Osteoblast (primary cell): ENCODE measurements around the gene IL13RA2. TPM values are rescaled to one million over a fixed set of nuclear protein-coding genes. Genes with fewer than 3 reads are reported as not detected.

Experiments
- DNase-seq: peaks from one replicate; pipeline ENCODE4 v3.0.0; 2011; ENCODE audit warnings: low spot score, mixed read lengths; ENCODE audit not compliant: insufficient read length; ENCODE audit errors: missing footprints
- H2AFZ ChIP-seq: 2 replicates; pipeline ENCODE4 v1.6.0; 2011; ENCODE audit warnings: mild to moderate bottlenecking, low read length
- H3K27ac ChIP-seq: 2 replicates; pipeline ENCODE4 v1.5.1; 2011; ENCODE audit warnings: mild to moderate bottlenecking, low read depth, low read length, moderate library complexity
- H3K27me3 ChIP-seq: 2 replicates; pipeline ENCODE4 v1.6.0; 2012; ENCODE audit warnings: mild to moderate bottlenecking, control low read depth, inconsistent platforms, low read length, moderate library complexity; ENCODE audit not compliant: insufficient read depth
- H3K36me3 ChIP-seq: 2 replicates; pipeline ENCODE4 v1.5.1; 2011; ENCODE audit warnings: mild to moderate bottlenecking, low read length, control low read depth, moderate library complexity; ENCODE audit not compliant: insufficient read depth
- H3K4me1 ChIP-seq: 2 replicates; pipeline ENCODE4 v1.5.1; 2011; ENCODE audit warnings: mild to moderate bottlenecking, low read length, control low read depth, moderate library complexity; ENCODE audit not compliant: insufficient read depth
- H3K4me2 ChIP-seq: 2 replicates; pipeline ENCODE4 v1.6.0; 2011; ENCODE audit warnings: mild to moderate bottlenecking, low read length; ENCODE audit not compliant: insufficient read depth
- H3K4me3 ChIP-seq: fragments of 200-600 bp; sonication (generic); 3 replicates; pipeline ENCODE4 v1.5.1; 2012; ENCODE audit warnings: mild to moderate bottlenecking, low read length, inconsistent platforms; ENCODE audit not compliant: insufficient read depth
- H3K79me2 ChIP-seq: 2 replicates; pipeline ENCODE4 v1.6.0; 2012; ENCODE audit warnings: mild to moderate bottlenecking, low read length, control low read depth, inconsistent platforms; ENCODE audit not compliant: insufficient read depth
- H3K9me3 ChIP-seq: 2 replicates; pipeline ENCODE4 v1.5.1; 2011; ENCODE audit warnings: low read depth, low read length, control low read depth
- H4K20me1 ChIP-seq: 2 replicates; pipeline ENCODE4 v1.6.0; 2012; ENCODE audit warnings: mild to moderate bottlenecking, low read length, control low read depth; ENCODE audit not compliant: insufficient read depth
- total RNA-seq: library from RNA; depleted of rRNA; stranded (reverse); fragments of >200 nt; gene quantifications from 2 replicates; pipeline ENCODE4 v1.2.3, GENCODE V29; 2012
- TF ChIP-seq, protein P1 (sequence below): IDR thresholded peaks from 2 replicates; pipeline ENCODE4 v1.5.1; 2011; ENCODE audit warnings: mild to moderate bottlenecking, low read depth, low read length, moderate library complexity; ENCODE audit errors: extremely low read depth

The IL13RA2 gene
- total RNA-seq, 1 donor = 1.1 TPM

DNA sequence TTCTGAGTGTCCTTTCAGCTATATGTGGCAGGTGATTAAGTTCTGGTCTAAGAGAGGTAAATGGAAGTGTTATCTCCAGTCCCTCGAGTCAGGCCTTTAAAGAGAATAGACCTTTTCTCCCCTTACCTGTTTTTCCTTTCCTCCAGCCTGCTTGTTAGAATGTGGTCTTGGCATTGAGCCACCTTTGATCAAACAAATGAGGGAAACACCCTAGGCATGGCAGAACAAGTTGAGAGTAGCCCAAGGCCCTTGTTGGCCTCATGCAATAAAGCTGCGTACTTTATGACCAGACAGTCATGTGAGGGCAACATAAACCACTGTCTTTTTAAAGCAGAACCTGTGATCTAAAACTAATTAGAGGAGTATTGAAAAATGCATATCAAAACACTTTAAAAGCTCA is 13.2 kb upstream of the IL13RA2 start:
- Histone ChIP-seq H4K20me1 (no peaks in the 10 kb centered on the region), H3K27ac (no peak overlapping the region), H3K9me3 (no peaks in the 10 kb centered on the region), H3K27me3 (no peaks in the 10 kb centered on the region), H3K4me1 (peaks cover 5% of the 10 kb centered on the region), H3K36me3 (no peaks in the 10 kb centered on the region), H3K4me2 (no peak overlapping the region), H3K79me2 (no peaks in the 10 kb centered on the region), H2AFZ (peak overlapping the region; percentile 36), H3K4me3 (no peak overlapping the region)
- TF ChIP-seq, protein P1, sequence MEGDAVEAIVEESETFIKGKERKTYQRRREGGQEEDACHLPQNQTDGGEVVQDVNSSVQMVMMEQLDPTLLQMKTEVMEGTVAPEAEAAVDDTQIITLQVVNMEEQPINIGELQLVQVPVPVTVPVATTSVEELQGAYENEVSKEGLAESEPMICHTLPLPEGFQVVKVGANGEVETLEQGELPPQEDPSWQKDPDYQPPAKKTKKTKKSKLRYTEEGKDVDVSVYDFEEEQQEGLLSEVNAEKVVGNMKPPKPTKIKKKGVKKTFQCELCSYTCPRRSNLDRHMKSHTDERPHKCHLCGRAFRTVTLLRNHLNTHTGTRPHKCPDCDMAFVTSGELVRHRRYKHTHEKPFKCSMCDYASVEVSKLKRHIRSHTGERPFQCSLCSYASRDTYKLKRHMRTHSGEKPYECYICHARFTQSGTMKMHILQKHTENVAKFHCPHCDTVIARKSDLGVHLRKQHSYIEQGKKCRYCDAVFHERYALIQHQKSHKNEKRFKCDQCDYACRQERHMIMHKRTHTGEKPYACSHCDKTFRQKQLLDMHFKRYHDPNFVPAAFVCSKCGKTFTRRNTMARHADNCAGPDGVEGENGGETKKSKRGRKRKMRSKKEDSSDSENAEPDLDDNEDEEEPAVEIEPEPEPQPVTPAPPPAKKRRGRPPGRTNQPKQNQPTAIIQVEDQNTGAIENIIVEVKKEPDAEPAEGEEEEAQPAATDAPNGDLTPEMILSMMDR = no peak
- no peak for DNase-seq

DNA sequence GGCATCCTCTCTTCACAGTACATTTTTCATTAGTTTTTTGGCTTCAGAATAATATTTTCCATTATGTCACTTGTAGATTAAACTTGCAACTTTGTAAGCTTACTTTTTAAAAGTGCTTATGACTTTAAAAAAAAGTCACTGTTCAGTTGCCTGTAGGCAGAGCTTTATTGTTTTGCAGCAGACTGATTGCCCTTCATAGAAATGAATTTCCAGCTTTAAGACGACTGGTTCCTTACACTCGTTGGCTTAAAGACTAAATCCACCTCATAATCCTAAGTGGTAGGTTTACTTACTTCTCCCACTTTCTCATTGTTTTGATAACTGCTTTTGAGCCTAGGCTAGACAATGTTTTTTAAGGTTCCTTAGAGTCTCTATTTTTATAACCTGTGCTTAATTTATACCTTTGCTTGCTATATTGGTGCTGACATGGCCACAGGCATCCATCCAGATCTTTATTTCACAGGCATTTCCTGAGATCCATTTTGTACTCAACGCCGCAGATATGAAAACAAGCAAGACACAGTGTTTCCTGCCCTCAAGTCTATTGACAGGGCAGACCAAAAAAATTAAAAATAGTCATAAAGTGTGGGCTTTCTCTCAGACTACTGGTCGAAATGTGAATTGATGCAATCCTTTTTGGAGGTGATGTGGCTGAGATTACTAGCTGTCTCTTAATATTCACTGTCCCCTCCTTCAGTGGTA is 12.6 kb upstream of the IL13RA2 start:
- Histone ChIP-seq H3K9me3 (no peaks in the 10 kb centered on the region), H3K79me2 (no peaks in the 10 kb centered on the region), H3K4me2 (no peak overlapping the region), H3K27ac (no peak overlapping the region), H3K27me3 (no peaks in the 10 kb centered on the region), H3K4me3 (no peak overlapping the region), H3K36me3 (no peaks in the 10 kb centered on the region), H4K20me1 (no peaks in the 10 kb centered on the region), H3K4me1 (peaks cover 5% of the 10 kb centered on the region), H2AFZ (peak overlapping the region; percentile 36)
- TF ChIP-seq, protein P1 = no peak
- no peak for DNase-seq

DNA sequence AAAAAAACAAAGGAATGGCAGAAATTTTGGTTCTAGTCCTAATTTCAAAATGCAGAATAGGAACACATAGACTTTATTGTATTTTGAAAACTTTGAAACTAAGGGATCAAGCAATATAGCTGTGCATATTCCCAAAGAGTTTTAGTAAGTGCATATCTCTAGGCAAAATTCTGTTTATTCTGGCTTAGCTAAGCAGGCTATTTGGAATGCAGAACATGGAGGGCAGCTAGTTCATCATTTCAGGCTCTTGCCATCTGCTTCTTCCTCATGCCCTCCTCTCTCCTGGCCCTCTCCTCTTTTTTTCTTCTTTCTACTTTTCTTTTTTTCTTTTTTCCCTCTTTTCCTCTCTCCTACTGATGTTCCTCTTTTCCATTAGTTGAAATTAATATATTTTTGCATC is 12.0 kb upstream of the IL13RA2 start:
- no peak for DNase-seq
- Histone ChIP-seq H2AFZ (no peak overlapping the region), H3K36me3 (no peaks in the 10 kb centered on the region), H3K4me3 (no peak overlapping the region), H3K4me1 (peaks cover 5% of the 10 kb centered on the region), H3K79me2 (no peaks in the 10 kb centered on the region), H3K27ac (no peak overlapping the region), H3K9me3 (no peaks in the 10 kb centered on the region), H3K27me3 (no peaks in the 10 kb centered on the region), H3K4me2 (no peak overlapping the region), H4K20me1 (no peaks in the 10 kb centered on the region)
- TF ChIP-seq, protein P1 = no peak

DNA sequence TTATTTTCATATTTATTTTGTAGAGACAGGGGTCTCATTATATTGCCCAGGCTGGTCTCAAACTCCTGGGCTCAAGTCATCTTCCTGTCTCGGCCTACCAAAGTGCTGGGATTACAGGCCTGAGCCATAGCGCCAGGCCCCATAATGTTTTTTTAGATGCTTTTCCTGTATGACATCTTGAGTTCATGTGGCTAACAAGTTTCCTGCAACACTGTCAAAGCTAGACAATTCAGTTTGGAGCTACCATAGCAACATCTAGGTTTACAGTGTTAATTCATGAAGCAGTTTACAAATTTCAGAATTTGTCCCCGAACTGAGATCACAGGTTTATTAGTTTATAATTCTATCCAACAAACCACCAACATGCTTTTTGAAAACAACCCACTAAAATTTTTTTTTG is 6.4 kb upstream of the IL13RA2 start:
- H3K79me2 ChIP-seq = no peaks in the 10 kb centered on the region
- H3K27me3 ChIP-seq = no peaks in the 10 kb centered on the region
- TF ChIP-seq, protein P1 = no peak
- no peak for DNase-seq
- no peak overlapping the region for H3K27ac ChIP-seq
- H3K4me2 ChIP-seq = no peak overlapping the region
- no peak overlapping the region for H2AFZ ChIP-seq
- H3K36me3 ChIP-seq = no peaks in the 10 kb centered on the region
- no peaks in the 10 kb centered on the region for H3K9me3 ChIP-seq
- no peaks in the 10 kb centered on the region for H4K20me1 ChIP-seq
- peaks cover 6% of the 10 kb centered on the region for H3K4me1 ChIP-seq
- no peak overlapping the region for H3K4me3 ChIP-seq
